GM12878 (cell line): ENCODE data around the gene TRABD2B.
"Not testable (repeated sequence)": the region's sequence is repeated elsewhere in the genome, so short reads cannot be mapped to it uniquely, and the experiment has no call there.

Source experiments
- NFYB ChIP-seq: IDR thresholded peaks from 2 replicates; pipeline ENCODE4 v1.6.1; 2011; ENCODE audit warnings: low read depth, mild to moderate bottlenecking, low read length, improper control_type of control experiment, moderate library complexity; ENCODE audit not compliant: insufficient read depth
- ZSCAN29 ChIP-seq: fragments of 450-650 bp; IDR thresholded peaks from 2 replicates; pipeline ENCODE4 v1.6.1; 2017; ENCODE audit warnings: mild to moderate bottlenecking, moderate library complexity
- TF ChIP-seq, protein P1 (sequence below), 3 experiments: IDR thresholded peaks in 2 of 3; conservative IDR thresholded peaks in 1 of 3; 2 replicates each; pipeline ENCODE4 v1.5.1; 2011; ENCODE audit warnings: low read depth in 3 of 3, low read length in 3 of 3, mild to moderate bottlenecking in 3 of 3, control low read depth in 2 of 3, moderate library complexity in 2 of 3, inconsistent platforms in 1 of 3, mixed read lengths in 1 of 3; ENCODE audit not compliant: control insufficient read depth in 2 of 3, insufficient read depth in 1 of 3; ENCODE audit errors: extremely low read depth in 1 of 3
- TF ChIP-seq, protein P2 (sequence below): IDR thresholded peaks from 2 replicates; pipeline ENCODE4 v1.6.1; 2012; ENCODE audit warnings: low read depth, low read length, improper control_type of control experiment

DNA sequence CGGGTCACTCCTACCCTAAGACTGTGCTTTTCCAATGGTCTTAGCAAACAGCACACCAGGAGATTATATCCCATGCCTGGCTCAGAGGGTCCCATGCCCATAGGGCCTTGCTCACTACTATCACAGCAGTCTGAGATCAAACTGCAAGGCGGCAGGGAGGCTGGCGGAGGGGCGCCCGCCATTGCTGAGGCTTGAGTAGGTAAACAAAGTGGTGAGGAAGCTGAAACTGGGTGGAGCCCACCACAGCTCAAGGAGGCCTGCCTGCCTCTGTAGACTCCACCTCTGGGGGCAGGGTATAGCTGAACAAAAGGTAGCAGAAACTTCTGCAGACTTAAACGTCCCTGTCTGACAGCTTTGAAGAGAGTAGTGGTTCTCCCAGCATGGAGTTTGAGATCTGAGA lies 40.7 kb downstream of the TRABD2B start:
- TF ChIP-seq ZSCAN29, NFYB: not testable (repeated sequence)
- TF ChIP-seq, protein P1, sequence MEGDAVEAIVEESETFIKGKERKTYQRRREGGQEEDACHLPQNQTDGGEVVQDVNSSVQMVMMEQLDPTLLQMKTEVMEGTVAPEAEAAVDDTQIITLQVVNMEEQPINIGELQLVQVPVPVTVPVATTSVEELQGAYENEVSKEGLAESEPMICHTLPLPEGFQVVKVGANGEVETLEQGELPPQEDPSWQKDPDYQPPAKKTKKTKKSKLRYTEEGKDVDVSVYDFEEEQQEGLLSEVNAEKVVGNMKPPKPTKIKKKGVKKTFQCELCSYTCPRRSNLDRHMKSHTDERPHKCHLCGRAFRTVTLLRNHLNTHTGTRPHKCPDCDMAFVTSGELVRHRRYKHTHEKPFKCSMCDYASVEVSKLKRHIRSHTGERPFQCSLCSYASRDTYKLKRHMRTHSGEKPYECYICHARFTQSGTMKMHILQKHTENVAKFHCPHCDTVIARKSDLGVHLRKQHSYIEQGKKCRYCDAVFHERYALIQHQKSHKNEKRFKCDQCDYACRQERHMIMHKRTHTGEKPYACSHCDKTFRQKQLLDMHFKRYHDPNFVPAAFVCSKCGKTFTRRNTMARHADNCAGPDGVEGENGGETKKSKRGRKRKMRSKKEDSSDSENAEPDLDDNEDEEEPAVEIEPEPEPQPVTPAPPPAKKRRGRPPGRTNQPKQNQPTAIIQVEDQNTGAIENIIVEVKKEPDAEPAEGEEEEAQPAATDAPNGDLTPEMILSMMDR (IDR thresholded peaks at IDR 0.05 in 2 of 3, conservative IDR thresholded peaks at IDR 0.05 in 1 of 3; ENCODE audit: control insufficient read depth in 2 of 3, extremely low read depth in 1 of 3, insufficient read depth in 1 of 3, low read depth in 3 of 3, low read length in 3 of 3): not testable (repeated sequence)
- TF ChIP-seq, protein P2, sequence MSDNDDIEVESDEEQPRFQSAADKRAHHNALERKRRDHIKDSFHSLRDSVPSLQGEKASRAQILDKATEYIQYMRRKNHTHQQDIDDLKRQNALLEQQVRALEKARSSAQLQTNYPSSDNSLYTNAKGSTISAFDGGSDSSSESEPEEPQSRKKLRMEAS: not testable (repeated sequence)
